NT2/D1 (cell line): ENCODE results near the gene TSC22D3.

Source experiments
- DNase-seq: peaks from one replicate; pipeline ENCODE4 v3.0.0-alpha.2; 2011; ENCODE audit warnings: low read depth, low spot score
- H3K27me3 ChIP-seq: 2 replicates; pipeline ENCODE4 v1.6.0; 2011; ENCODE audit warnings: mild to moderate bottlenecking; ENCODE audit not compliant: insufficient read length, insufficient read depth
- H3K36me3 ChIP-seq: 2 replicates; pipeline ENCODE4 v1.6.1; 2011; ENCODE audit warnings: mild to moderate bottlenecking, low read length, mixed read lengths; ENCODE audit not compliant: insufficient read depth, insufficient read length
- H3K4me1 ChIP-seq: 2 replicates; pipeline ENCODE4 v1.5.1; 2011; ENCODE audit not compliant: insufficient read depth, insufficient read length
- H3K4me3 ChIP-seq: 2 replicates; pipeline ENCODE4 v1.5.1; 2011; ENCODE audit warnings: low read depth; ENCODE audit not compliant: insufficient read length
- H3K9ac ChIP-seq: 2 replicates; pipeline ENCODE4 v1.6.0; 2011; ENCODE audit warnings: low read depth; ENCODE audit not compliant: insufficient read length
- H3K9me3 ChIP-seq: 2 replicates; pipeline ENCODE4 v1.5.1; 2011; ENCODE audit warnings: mild to moderate bottlenecking, low read length; ENCODE audit not compliant: insufficient read depth
- SUZ12 ChIP-seq: IDR thresholded peaks from 2 replicates; pipeline ENCODE4 v1.6.1; 2011; ENCODE audit not compliant: insufficient read length, insufficient read depth; ENCODE audit errors: extremely low read depth
- YY1 ChIP-seq: IDR thresholded peaks from 2 replicates; pipeline ENCODE4 v1.6.1; 2011; ENCODE audit not compliant: insufficient read length, insufficient read depth
- ZNF274 ChIP-seq: IDR thresholded peaks from 2 replicates; pipeline ENCODE4 v1.6.1; 2011; ENCODE audit warnings: mild to moderate bottlenecking, low read depth, low read length

The TSC22D3 gene

GRCh38 chrX:107730298-107730655, 45.3 kb downstream of the TSC22D3 start:
- no peak for DNase-seq
- no peak overlapping the region for H3K4me3 ChIP-seq

GRCh38 chrX:107729558-107730297, 45.9 kb downstream of the TSC22D3 start:
- Histone ChIP-seq H3K9me3 (no peaks in the 10 kb centered on the region), H3K4me3 (no peak overlapping the region), H3K9ac (no peak overlapping the region), H3K27me3 (no peaks in the 10 kb centered on the region), H3K4me1 (peaks cover 19% of the 10 kb centered on the region), H3K36me3 (no peaks in the 10 kb centered on the region)
- no peak for DNase-seq
- TF ChIP-seq SUZ12 (no peak), ZNF274 (no peak), YY1 (no peak)

More at GRCh38 chrX:107730298-107730655, 45.3 kb downstream of the TSC22D3 start:
- no peaks in the 10 kb centered on the region for H3K36me3 ChIP-seq
- TF ChIP-seq YY1 (no peak), ZNF274 (no peak), SUZ12 (no peak)
- no peaks in the 10 kb centered on the region for H3K9me3 ChIP-seq
- H3K9ac ChIP-seq = no peak overlapping the region
- peaks cover 19% of the 10 kb centered on the region for H3K4me1 ChIP-seq
- H3K27me3 ChIP-seq = no peaks in the 10 kb centered on the region

GRCh38 chrX:107728371-107729099, 47.1 kb downstream of the TSC22D3 start:
- Histone ChIP-seq H3K4me1 (peaks cover 19% of the 10 kb centered on the region), H3K9ac (no peak overlapping the region), H3K9me3 (no peaks in the 10 kb centered on the region), H3K27me3 (no peaks in the 10 kb centered on the region), H3K36me3 (no peaks in the 10 kb centered on the region), H3K4me3 (no peak overlapping the region)
- DNase-seq = no peak
- TF ChIP-seq ZNF274 (no peak), YY1 (no peak), SUZ12 (no peak)

- DNase-seq = no peak
- Histone ChIP-seq H3K4me3 (no peak overlapping the region), H3K27me3 (no peaks in the 10 kb centered on the region), H3K9me3 (no peaks in the 10 kb centered on the region), H3K9ac (no peak overlapping the region), H3K36me3 (no peaks in the 10 kb centered on the region), H3K4me1 (peaks cover 17% of the 10 kb centered on the region)
- TF ChIP-seq ZNF274 = no peak
- no peak for TF ChIP-seq YY1
- no peak for TF ChIP-seq SUZ12
These were observed 48.6 kb downstream of the TSC22D3 start for GRCh38 chrX:107726816-107727534.

- H3K9me3 ChIP-seq = no peaks in the 10 kb centered on the region
- no peak overlapping the region for H3K9ac ChIP-seq
- TF ChIP-seq SUZ12 (no peak), ZNF274 (no peak), YY1 (no peak)
- peaks cover 13% of the 10 kb centered on the region for H3K4me1 ChIP-seq
- H3K36me3 ChIP-seq = no peaks in the 10 kb centered on the region
- no peak overlapping the region for H3K4me3 ChIP-seq
- DNase-seq = no peak
- no peaks in the 10 kb centered on the region for H3K27me3 ChIP-seq
These were observed 49.6 kb downstream of the TSC22D3 start for GRCh38 chrX:107725761-107726555.

GRCh38 chrX:107724653-107725052, 50.9 kb downstream of the TSC22D3 start:
- no peaks in the 10 kb centered on the region for H3K36me3 ChIP-seq
- H3K9me3 ChIP-seq = no peaks in the 10 kb centered on the region
- TF ChIP-seq YY1 = no peak
- TF ChIP-seq SUZ12 = no peak
- no peak for TF ChIP-seq ZNF274
- H3K27me3 ChIP-seq = no peaks in the 10 kb centered on the region
- peaks cover 9% of the 10 kb centered on the region for H3K4me1 ChIP-seq
- no peak overlapping the region for H3K4me3 ChIP-seq
- no peak overlapping the region for H3K9ac ChIP-seq
- no peak for DNase-seq
